Measurements from ENCODE around the gene GOLGA8R.
"Not testable (repeated sequence)": the region's sequence is repeated elsewhere in the genome, so short reads cannot be mapped to it uniquely, and the experiment has no call there.

GOLGA8R gene

DNA sequence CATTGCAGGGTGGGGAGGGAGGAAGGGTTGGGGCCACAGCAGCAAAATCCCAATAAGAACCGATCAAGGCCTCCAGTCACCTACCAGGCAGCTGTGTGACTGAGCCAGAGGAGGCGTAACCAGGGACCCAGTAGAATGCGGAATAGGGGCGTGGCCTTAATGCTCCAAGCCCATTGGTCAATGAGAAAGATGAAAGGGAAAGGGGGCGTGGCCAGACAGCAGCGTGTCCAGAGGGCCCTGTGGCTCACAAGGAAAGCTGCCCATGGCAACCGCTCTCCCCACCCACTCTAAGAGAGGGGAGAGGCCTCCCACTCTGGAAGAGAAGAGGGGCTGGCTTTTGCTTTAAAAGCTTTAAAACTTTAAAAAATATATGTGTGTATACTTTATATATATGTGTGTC lies at the start of gene GOLGA8R:
Gene GOLGA8R (minus strand): TSS at position 101 of the 400 bp plus-strand sequence. CDS start 98 bp downstream, at position 3.
- not testable (repeated sequence) for DNase-seq

- not testable (repeated sequence) for DNase-seq
Measured at GRCh38 chr15:30463849-30464248, 49.8 kb upstream of the GOLGA8R start.

DNA sequence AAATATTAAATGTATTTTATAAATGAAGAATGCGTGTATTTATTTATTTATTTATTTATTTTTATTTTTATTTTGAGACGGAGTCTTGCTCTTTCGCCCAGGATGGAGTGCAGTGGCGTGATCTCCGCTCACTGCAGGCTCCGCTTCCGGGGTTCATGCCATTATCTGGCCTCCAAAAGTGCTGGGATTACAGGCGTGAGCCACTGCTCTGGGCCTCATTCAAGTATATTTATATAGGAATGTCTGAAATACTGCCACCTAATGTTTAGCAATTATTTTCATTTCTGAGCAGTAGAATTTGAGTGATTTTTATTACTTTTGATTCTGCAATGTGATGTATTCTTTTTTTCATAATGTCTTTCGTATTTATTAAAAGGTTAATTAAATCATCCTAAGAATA lies 48.1 kb upstream of the GOLGA8R start:
- not testable (repeated sequence) for DNase-seq

DNA sequence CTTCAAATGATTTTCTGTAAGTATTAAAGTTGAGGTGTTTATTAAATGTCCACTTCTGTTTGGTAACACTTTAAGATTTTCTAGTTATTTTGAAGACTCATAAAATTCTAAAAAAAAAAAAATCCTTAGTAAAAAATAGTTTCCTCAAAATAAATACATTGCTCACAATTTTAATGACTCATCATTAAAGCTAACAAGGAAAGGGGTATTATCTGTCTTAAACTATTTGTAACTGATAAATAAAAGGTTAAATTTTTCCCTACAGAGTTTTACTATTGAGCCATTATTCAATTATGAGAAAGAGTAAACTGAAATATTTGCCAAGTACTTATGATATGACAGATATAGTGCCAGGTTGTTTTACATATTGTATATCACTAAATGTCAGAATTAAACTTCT lies 38.6 kb upstream of the GOLGA8R start:
- not testable (repeated sequence) for DNase-seq

- DNase-seq, result not testable (repeated sequence)
Measured at GRCh38 chr15:30438348-30438747, 24.3 kb upstream of the GOLGA8R start.

- not testable (repeated sequence) for DNase-seq
Measured at GRCh38 chr15:30435878-30436277, 21.8 kb upstream of the GOLGA8R start.

DNA sequence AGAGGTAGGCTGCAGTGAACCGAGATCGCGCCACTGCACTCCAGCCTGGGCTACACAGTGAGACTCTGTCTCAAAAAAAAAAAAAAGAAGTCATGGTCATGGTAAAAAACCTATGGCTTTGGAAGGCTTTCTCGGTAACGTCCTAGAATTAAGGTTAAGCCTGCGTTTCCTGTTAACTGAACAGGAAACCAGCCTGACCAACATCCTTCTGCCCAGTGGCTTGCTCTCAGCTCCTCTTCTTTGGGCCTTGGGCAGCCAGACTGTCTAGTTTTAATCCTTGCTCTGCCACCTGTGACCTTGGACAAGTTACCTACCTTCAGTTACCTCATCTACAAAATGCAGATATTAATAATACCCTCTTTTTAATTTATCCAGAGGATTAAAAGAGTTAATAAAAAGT lies 6.7 kb upstream of the GOLGA8R start:
- DNase-seq, result not testable (repeated sequence)

- not testable (repeated sequence) for DNase-seq
Measured at GRCh38 chr15:30407636-30408035, 6.4 kb downstream of the GOLGA8R start.

GRCh38 chr15:30398988-30399387 lies 15.1 kb downstream of the GOLGA8R start:
- DNase-seq, result not testable (repeated sequence)

DNA sequence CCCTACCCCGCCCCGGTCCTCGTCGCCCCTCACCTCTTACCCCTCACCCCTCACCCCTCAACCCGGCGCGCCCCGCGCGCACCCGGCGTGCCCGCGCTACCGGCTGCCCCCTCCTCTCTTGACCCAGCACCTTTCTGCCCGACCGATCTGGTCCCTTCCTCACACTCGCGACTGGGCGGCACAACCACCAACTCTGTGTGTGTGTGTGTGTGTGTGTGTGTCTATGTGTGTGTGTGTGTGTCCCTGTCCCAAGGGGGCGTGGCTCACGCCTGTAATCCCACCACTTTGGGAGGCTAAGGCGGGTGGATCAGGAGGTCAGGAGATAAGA lies 20.4 kb downstream of the GOLGA8R start:
- DNase-seq, result not testable (repeated sequence)

DNA sequence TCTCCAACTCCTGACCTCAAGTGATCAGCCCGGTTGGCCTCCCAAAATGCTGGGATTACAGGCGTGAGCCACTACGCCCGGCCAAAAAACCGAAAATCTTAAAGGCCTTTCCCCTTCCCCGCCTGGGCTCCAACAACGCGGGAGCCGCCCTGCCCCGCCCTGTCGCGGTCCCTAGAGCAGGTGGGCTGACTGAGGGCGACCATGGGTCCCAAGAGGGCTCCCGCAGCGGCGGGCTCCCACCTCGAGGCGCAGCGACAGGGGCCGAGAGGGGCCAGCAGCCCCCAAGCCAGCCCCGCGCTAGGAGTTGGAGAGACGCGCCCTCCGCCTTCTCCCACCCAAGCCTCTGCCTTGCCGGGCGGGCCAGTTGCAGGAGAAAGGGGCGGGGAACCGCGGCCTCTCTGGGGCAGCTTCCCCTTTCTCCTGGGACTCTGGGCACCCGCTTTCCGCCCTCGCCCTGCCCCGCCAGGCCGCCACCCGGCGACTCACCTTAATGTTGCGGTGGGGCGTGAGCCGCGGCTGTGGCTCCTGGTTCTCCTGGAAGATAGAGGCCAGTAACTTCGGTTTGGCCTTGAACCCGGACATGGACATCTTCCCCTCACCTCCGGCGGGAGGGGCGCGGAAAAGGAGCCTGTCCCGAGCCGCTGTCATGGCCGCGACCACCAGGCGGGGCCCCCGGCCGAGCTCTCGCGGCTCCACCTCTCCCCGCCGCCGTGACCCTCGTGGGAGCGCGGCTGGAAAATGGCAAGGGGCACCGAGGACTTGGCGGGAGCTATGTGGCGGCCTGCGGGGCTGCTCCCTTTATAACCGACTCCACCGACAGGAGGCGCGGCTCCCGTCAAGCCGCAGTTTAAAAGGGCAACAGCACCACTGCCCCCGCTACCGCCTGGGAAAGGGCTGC lies 21.0 kb downstream of the GOLGA8R start, which contains the start of gene CHRFAM7A:
Gene CHRFAM7A (minus strand): TSS at position 775 of the 898 bp plus-strand sequence. CDS start 10,189 bp downstream, outside the sequence.
- not testable (repeated sequence) for DNase-seq

DNA sequence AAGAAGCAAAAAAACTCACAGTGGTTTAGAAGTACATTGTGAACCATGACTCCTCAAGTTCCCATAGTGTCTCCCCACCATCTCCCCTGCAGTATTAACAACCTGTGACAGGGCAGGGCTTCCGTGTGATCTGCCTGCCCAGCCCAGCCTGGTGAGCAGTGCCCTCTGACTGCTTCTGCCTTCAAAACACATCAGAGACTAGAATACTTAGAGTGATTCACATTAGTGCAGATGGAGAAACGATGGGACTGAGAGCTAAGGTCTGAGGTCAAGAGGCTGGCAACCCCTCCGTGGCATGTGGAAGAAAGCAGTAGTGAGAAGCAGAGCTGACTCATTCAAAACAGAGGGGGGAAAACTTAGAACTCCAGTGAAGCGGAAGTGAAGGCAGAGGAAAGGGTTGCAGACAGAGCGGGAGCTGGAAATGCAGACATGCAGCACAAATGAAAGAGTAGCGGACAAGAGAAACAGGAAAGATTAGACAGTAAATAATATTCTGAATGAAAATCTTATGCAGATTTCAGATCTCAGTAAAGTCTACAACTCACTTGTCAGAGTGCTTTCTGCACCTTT lies 27.7 kb downstream of the GOLGA8R start:
- DNase-seq, result not testable (repeated sequence)

- not testable (repeated sequence) for DNase-seq
Measured at GRCh38 chr15:30377082-30377413, 37.0 kb downstream of the GOLGA8R start.

DNA sequence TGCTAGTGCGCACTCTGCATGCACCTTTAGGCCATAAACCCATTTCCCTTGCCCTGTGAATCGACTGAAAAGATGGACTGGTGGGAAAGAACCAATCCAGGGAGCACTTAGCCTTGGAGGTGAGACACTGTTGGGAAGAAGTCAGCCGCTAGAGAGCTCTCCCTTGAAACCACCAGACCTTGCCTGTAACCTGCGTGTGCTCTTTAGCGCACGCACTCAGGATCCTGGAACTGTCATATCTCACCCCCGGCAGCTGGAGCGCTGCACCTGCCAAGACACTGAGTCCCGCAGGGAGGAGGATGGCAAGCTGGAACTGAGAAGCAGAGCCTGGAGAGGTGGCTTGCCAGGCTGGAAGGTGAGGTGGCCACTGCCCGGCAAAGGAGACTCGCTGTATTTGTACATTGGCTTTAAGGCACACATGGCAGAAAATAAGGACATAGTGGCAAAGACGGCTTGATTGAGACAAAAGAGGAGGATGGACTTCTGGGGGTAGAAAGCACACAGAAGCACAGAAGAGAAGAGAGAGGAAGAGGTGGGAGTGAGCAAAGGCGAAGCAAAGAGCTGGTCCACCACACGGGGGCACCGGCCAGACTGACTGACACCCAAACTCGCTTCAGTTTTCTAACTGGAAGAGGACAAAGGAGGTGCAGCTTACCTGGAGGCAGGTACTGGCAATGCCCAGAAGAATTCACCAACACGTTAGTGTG lies 37.5 kb downstream of the GOLGA8R start:
- DNase-seq, result not testable (repeated sequence)

- not testable (repeated sequence) for DNase-seq
Measured at GRCh38 chr15:30375872-30376271, 38.2 kb downstream of the GOLGA8R start.

GRCh38 chr15:30374862-30375261 lies 39.2 kb downstream of the GOLGA8R start:
- DNase-seq, result not testable (repeated sequence)

DNA sequence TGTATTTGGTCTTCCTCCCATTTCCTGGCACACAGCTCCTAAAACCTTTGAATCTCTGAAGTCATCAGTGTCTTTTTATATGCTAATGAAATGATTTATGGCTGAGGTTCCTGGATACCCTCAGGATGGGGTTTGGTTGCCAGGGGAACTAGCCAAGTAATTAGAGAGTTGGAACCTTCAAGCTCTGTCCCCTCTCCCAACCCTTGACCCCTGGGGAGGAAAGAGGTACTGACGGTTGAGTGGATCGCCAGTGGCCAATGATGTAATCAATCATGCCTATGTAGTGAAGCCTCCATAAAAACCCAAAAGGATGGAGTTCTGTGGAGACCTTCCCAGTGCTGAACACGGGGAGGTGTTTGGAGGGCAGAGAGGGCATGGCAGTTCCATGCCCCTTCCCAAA lies 45.8 kb downstream of the GOLGA8R start:
- DNase-seq, result not testable (repeated sequence)

- DNase-seq, result not testable (repeated sequence)
Measured at GRCh38 chr15:30367246-30367645, 46.8 kb downstream of the GOLGA8R start.

DNA sequence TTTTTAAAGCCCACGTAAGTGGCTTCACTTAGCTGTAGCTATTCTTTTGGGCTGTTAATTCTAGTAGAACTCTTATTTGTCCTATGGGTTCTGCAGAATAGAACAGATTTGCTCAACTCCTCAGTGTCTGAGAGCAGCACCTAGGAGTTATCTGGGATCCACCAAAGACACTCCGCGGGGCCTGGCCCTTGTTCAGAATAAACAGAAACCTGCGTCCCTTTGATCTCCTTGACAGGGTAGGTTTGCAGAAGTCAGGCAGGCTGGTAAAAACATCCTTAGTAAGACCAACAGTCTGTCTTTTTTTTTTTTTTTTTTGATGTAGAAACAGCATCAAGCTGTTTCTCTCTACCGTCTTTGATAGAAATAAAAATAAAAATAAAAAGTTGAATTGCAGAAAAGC lies 52.7 kb downstream of the GOLGA8R start:
- not testable (repeated sequence) for DNase-seq

DNA sequence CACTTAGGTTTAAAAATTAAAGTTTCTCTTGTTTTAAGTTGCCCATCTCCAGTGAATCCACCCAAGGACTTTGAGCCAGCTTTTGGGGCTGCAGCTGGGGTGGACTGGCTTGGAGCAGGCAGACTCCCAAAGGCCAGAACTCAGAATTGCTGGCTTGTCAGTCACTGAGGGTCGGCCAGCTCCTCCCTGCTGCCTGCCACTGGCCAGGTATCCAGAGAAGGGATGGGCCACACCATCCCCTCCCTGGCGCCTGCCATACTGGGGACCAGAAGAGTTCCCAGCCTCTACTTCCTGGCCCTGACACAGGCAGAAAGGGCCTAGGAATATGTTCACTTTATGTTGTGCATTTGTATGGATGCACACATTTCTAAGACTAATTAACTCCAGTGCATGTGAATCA lies 53.1 kb downstream of the GOLGA8R start:
- DNase-seq, result not testable (repeated sequence)

DNA sequence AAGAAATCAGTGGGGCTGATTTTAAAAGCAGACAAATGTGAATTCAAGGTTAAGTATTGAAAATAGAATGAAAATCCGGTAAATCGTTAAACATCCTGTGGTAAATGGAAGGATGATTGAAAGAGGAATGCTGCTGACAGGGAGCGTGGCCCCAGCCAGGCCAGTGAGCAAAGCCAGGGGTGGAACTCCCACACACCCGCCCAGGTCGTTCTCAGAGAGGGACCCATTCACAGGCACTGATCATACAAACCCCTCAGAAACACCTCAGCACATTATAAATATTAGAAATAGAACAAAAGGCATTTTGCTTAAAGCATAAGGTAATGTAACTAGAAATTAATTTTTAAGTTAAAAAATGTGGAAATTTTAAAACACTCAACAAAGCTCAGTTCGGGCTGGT lies 59.0 kb downstream of the GOLGA8R start:
- DNase-seq, result not testable (repeated sequence)
